Immature natural killer cell (primary cell): ENCODE measurements around the gene FAM118B. TPM values are rescaled to one million over a fixed set of nuclear protein-coding genes. Genes with fewer than 3 reads are reported as not detected.

Experiments
- DNase-seq, 3 donors: peaks; one replicate each; pipeline ENCODE4 v3.0.0; 2022; ENCODE audit warnings: mixed read lengths in 1 of 3
- H3K27ac Mint-ChIP-seq, 6 donors: one replicate each; pipeline ENCODE4 v1.8.0; 2020; ENCODE audit warnings: mixed read lengths in 6 of 6, mild to moderate bottlenecking in 5 of 6, inconsistent platforms in 4 of 6, moderate library complexity in 3 of 6
- H3K27me3 Mint-ChIP-seq, 3 donors: one replicate each; pipeline ENCODE4 v1.8.0; 2020 to 2021; ENCODE audit warnings: low read depth in 3 of 3, mild to moderate bottlenecking in 3 of 3, mixed read lengths in 3 of 3, moderate library complexity in 3 of 3, inconsistent platforms in 1 of 3
- H3K36me3 Mint-ChIP-seq, 3 donors: one replicate each; pipeline ENCODE4 v1.8.0; 2020; ENCODE audit warnings: mixed read lengths in 3 of 3, inconsistent platforms in 2 of 3, mild to moderate bottlenecking in 2 of 3
- H3K4me1 Mint-ChIP-seq, 2 donors: one replicate each; pipeline ENCODE4 v1.8.0; 2020; ENCODE audit warnings: inconsistent platforms in 2 of 2, mild to moderate bottlenecking in 2 of 2, mixed read lengths in 2 of 2, moderate library complexity in 1 of 2
- H3K4me3 Mint-ChIP-seq, 5 donors: one replicate each; pipeline ENCODE4 v1.8.0; 2020; ENCODE audit warnings: mild to moderate bottlenecking in 5 of 5, mixed read lengths in 5 of 5, inconsistent platforms in 3 of 5, moderate library complexity in 3 of 5
- H3K9me3 Mint-ChIP-seq, 6 donors: one replicate each; pipeline ENCODE4 v1.8.0; 2020; ENCODE audit warnings: mild to moderate bottlenecking in 6 of 6, mixed read lengths in 6 of 6, inconsistent platforms in 4 of 6, moderate library complexity in 3 of 6
- polyA plus RNA-seq, 3 donors: library from polyadenylated mRNA; unstranded; fragments of 300-500 nt; fragmentation: Illumina TruSeq; gene quantifications; one replicate each; pipeline ENCODE4 v1.2.3, GENCODE V29; 2021

Gene FAM118B
- polyA plus RNA-seq, 3 donors from 2014 or later: 11.5 to 21.1 (median 13.7) TPM

DNA sequence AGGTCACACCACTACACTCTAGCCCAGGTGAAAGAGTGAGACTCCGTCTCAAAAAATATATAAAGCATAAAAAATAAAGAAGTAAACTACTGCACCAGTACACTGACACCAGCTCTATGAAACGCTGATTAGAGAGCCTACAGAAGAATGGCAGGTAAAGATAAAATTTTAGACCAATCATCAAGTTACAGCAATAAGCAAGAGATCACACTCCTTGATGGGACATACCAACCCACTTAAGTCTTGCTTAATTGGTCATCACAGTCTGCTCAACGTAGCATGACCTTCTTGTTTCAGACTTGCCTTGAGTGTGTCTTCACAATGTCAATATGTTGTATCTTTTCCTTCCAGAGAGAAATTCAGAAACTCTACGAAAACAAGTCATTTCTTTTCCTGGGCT lies 44.6 kb downstream of the FAM118B start:
- H3K9me3 Mint-ChIP-seq: no peaks in the 10 kb centered on the region
- H3K36me3 Mint-ChIP-seq: peaks cover 5 to 9% (median 6%) of the 10 kb centered on the region in 3 donors
- no peak overlapping the region for H3K27ac Mint-ChIP-seq
- no peak overlapping the region for H3K4me3 Mint-ChIP-seq
- no peaks in the 10 kb centered on the region for H3K4me1 Mint-ChIP-seq
- DNase-seq: no peak
- no peaks in the 10 kb centered on the region for H3K27me3 Mint-ChIP-seq

DNA sequence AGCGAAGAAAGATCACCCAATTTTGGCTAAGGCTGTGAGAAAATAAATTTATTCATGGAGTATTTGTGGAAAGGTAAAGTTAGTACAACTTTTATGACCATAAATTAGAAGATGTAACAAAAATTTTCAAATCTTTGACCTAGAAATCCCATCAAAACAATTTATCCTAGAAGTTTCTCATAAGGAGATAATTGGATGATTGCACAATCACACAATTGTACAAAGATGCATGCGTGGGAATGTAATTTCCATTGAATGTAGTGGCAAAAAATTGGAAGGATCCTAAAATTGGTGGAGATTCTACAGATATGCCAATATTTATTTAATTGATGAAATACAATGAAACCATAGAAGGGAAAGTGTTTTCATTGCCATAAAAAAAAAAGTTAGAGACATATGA lies 45.6 kb downstream of the FAM118B start:
- Mint-ChIP-seq H3K4me1 (no peaks in the 10 kb centered on the region), H3K27ac (peak overlapping the region in 3 of 6 donors; percentile 0 to 46 (median 30)), H3K27me3 (no peaks in the 10 kb centered on the region), H3K4me3 (no peak overlapping the region), H3K36me3 (peaks cover 5 to 8% (median 6%) of the 10 kb centered on the region in 3 donors), H3K9me3 (no peaks in the 10 kb centered on the region)
- no peak for DNase-seq

DNA sequence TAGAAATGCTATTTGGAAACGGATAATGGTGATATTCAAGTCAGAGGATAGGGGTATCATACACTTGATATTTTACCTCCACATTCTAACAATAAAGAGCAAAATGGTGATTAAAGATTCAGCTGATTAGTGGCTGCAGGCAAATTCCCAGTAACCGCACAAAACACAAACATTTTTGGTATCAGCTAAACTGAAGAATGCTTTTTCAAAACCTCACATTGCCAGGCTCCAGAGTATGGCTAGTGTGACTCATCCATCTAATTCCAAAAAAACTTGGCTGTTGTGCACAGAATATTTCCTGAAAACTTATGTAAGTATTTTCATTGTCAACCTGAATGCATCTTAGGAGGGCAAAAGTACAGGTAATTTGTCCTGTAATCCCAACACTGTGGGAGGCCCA lies 46.2 kb downstream of the FAM118B start:
- no peak overlapping the region for H3K4me3 Mint-ChIP-seq
- DNase-seq: no peak
- no peaks in the 10 kb centered on the region for H3K27me3 Mint-ChIP-seq
- peaks cover 8 to 9% (median 9%) of the 10 kb centered on the region in 3 donors for H3K36me3 Mint-ChIP-seq
- H3K9me3 Mint-ChIP-seq: no peaks in the 10 kb centered on the region
- peak overlapping the region in 1 of 6 donors; percentile 30 for H3K27ac Mint-ChIP-seq
- no peaks in the 10 kb centered on the region for H3K4me1 Mint-ChIP-seq

DNA sequence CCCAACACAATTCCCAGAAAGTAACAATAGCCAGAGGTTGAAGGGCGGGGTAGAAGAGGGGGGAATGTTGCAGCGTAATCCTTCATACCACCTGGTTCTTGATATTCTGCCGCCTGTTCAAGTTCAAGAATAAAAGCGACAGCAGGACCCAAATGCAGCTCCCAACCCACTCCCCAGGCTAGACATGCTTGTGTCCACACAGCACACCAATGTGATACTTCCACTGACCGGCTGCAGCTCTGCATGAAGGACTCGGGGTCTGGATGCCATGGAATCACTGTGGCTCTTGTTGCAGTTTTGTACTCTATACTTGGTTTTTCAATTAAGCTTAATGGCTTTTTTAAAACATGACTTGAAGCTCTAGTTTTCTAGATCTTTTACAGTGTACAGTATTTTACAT lies 50.6 kb downstream of the FAM118B start:
- peaks cover 10 to 45% (median 36%) of the 10 kb centered on the region in 3 donors for H3K36me3 Mint-ChIP-seq
- DNase-seq: no peak
- H3K4me1 Mint-ChIP-seq: peaks cover 8 to 18% of the 10 kb centered on the region in 2 donors
- H3K27ac Mint-ChIP-seq: peak overlapping the region in 2 of 6 donors; percentile 39 to 75
- no peaks in the 10 kb centered on the region for H3K9me3 Mint-ChIP-seq
- peaks cover 0 to 2% (median 0%) of the 10 kb centered on the region in 3 donors for H3K27me3 Mint-ChIP-seq
- H3K4me3 Mint-ChIP-seq: no peak overlapping the region

DNA sequence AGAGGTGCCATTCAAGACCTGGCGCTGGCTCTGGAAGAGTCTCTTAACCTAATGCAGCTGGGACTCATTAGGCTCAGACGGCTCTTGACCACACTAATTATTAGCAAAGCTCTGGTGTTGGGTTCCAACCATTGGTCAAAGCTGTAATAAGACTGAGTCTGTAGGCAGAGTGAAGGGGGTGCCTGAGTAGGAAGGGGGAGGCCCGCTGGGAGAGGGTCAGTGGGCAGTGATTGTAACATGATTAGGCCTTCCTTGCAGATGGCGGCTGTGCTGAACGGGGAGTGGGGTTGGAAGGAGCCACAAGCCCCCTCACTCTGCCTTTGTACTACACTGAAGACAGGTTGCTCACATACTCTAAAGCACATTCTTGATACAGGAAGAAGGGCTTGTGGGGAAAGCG lies 51.9 kb downstream of the FAM118B start:
- no peak for DNase-seq
- Mint-ChIP-seq H3K27me3 (peaks cover 0 to 3% (median 2%) of the 10 kb centered on the region in 3 donors), H3K9me3 (no peaks in the 10 kb centered on the region), H3K27ac (peak overlapping the region in 2 of 6 donors; percentile 20 to 51), H3K4me3 (no peak overlapping the region), H3K36me3 (peaks cover 11 to 47% (median 36%) of the 10 kb centered on the region in 3 donors), H3K4me1 (peaks cover 17 to 28% of the 10 kb centered on the region in 2 donors)

DNA sequence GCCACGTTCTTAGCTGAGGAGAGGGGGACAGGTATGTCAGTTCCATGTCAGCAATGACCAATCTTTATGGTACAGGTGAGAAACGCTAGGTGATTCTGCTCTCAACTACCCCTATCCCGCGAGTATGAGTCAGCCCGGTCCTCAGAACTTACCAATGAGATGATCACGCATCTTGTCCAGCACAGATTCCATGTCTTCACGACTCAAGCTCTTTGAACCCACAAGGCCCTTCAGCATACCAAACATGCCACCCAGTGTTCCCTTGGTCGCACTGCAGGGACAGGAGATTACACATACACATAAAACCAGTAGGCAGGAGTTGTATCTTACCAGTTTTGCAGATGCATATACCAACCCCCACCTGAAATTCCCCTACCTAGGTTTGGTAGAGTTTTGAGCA lies 54.2 kb downstream of the FAM118B start:
- H3K4me3 Mint-ChIP-seq: peak overlapping the region in 2 of 5 donors; percentile 11 to 24
- H3K27ac Mint-ChIP-seq: peak overlapping the region; percentile 22 to 97 (median 70)
- peaks cover 11 to 47% (median 36%) of the 10 kb centered on the region in 3 donors for H3K36me3 Mint-ChIP-seq
- H3K27me3 Mint-ChIP-seq: peaks cover 1 to 9% (median 3%) of the 10 kb centered on the region in 3 donors
- peaks cover 35 to 45% of the 10 kb centered on the region in 2 donors for H3K4me1 Mint-ChIP-seq
- H3K9me3 Mint-ChIP-seq: no peaks in the 10 kb centered on the region
- no peak for DNase-seq

DNA sequence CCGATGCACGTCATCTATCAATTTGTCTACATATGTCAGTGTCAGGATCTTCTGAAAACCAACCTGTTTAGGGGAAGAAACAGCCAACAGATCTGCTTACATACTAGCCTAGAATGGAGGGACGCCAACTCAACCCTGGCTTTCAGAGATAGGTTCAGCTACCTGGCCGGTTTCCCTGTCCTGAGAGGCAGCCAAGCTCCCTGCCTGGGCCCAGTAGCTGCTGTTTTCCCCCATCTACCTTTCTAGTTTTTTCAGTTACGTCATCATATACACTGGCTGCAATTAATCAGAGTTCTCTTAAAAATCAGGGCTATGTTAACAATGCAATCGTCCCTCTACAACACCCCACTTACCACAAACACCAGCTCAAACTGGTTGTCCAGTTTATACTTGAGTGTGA lies 56.1 kb downstream of the FAM118B start:
- Mint-ChIP-seq H3K4me3 (peak overlapping the region; percentile 94 to 98 (median 97)), H3K27ac (peak overlapping the region; percentile 96 to 99 (median 98)), H3K9me3 (no peaks in the 10 kb centered on the region), H3K27me3 (peaks cover 1 to 11% (median 3%) of the 10 kb centered on the region in 3 donors), H3K36me3 (peaks cover 13 to 45% (median 35%) of the 10 kb centered on the region in 3 donors), H3K4me1 (peaks cover 36 to 45% of the 10 kb centered on the region in 2 donors)
- no peak for DNase-seq

DNA sequence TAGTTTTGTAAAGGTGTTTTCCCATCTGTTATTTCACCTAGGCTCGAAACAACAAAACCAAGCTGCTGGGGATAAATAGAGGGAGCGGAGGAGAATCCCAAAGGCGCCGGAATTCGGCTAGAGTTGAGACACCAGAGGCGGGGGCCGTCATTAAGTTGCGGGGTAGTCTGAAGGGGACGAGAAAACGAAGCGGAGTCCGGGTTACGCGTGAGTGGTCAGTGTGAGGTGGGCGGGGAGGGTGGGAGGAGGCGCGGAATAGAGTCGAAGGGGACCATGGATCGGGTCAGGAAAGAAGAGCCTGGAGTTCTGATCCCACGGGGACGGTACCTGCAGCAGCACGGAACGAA lies 56.8 kb downstream of the FAM118B start:
- no peak for DNase-seq
- Mint-ChIP-seq H3K27ac (peak overlapping the region; percentile 96 to 99 (median 98)), H3K27me3 (peaks cover 1 to 11% (median 3%) of the 10 kb centered on the region in 3 donors), H3K36me3 (peaks cover 15 to 38% (median 28%) of the 10 kb centered on the region in 3 donors), H3K4me3 (peak overlapping the region; percentile 94 to 98 (median 97)), H3K4me1 (peaks cover 36 to 45% of the 10 kb centered on the region in 2 donors), H3K9me3 (no peaks in the 10 kb centered on the region)

- Mint-ChIP-seq H3K9me3 (no peaks in the 10 kb centered on the region), H3K4me3 (peak within 1 kb of the TSS; percentile 94 to 98 (median 97)), H3K4me1 (peaks cover 36 to 45% of the 10 kb centered on the region in 2 donors), H3K36me3 (peaks cover 14 to 37% (median 27%) of the 10 kb centered on the region in 3 donors), H3K27me3 (peaks cover 1 to 11% (median 3%) of the 10 kb centered on the region in 3 donors), H3K27ac (peak within 1 kb of the TSS; percentile 96 to 99 (median 98))
- peak; percentile 100 for DNase-seq
Observed at GRCh38 chr11:126268708-126269579, 57.4 kb downstream of the FAM118B start, which contains the start of the genes FOXRED1 and SRPRA. Gene FOXRED1 (plus strand): TSS chr11:126269154. CDS start chr11:126269207, 53 bp downstream. Gene SRPRA (minus strand): TSS chr11:126268895. CDS start chr11:126268804, 91 bp downstream.

GRCh38 chr11:126277322-126277721 lies 65.7 kb downstream of the FAM118B start:
- Mint-ChIP-seq H3K27me3 (peaks cover 2 to 9% (median 4%) of the 10 kb centered on the region in 3 donors), H3K9me3 (no peaks in the 10 kb centered on the region), H3K36me3 (peaks cover 7 to 27% (median 16%) of the 10 kb centered on the region in 3 donors), H3K27ac (no peak overlapping the region), H3K4me3 (no peak overlapping the region), H3K4me1 (peaks cover 12 to 15% of the 10 kb centered on the region in 2 donors)
- DNase-seq: no peak

DNA sequence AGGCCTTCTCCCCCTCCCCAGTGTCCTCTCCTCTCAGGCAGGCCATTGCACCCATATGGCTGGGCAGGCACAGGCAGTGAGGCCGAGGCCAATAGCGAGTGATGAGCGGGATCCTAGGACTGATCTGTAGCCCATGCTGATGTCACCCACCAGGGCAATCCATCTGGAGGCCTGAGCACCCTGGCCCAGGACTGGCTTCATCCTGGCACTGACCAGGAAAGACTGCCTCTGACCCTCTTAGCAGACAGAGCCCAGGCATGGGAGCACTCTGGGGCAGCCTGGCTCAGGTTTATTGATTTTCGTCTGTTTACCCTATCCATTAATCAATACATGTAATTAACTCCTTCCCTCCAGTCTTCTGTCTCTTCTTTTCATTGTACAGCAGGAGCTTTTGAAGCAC lies 66.2 kb downstream of the FAM118B start:
- no peak overlapping the region for H3K4me3 Mint-ChIP-seq

DNA sequence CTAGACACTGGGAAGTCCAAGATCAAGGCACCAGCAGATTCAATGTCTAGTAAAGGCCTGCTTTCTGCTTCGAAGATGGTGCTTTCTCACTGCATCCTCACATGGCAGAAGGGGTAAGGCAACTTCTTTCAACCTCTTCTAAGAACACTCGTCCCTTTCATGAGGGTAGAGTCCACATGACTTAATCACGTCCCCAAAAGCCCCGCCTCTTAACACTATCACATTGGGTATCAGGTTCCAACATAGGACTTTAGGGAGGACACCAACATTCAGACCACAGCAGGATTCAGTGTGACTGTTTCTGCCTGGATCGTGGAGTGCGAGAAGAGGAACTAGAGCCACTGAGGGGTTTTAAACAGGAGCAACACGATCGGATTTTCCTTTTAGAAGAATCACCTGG lies 67.6 kb downstream of the FAM118B start:
- Mint-ChIP-seq H3K9me3 (no peaks in the 10 kb centered on the region), H3K27ac (peak overlapping the region in 2 of 6 donors; percentile 15 to 46), H3K36me3 (peaks cover 0 to 23% (median 11%) of the 10 kb centered on the region in 3 donors), H3K4me1 (peaks cover 26% of the 10 kb centered on the region in 2 donors), H3K27me3 (peaks cover 4 to 17% (median 6%) of the 10 kb centered on the region in 3 donors), H3K4me3 (peak overlapping the region in 1 of 5 donors; percentile 3)
- DNase-seq: no peak

More for the DNA sequence above, 66.2 kb downstream of the FAM118B start:
- no peak overlapping the region for H3K27ac Mint-ChIP-seq
- H3K27me3 Mint-ChIP-seq: peaks cover 2 to 11% (median 4%) of the 10 kb centered on the region in 3 donors
- H3K36me3 Mint-ChIP-seq: peaks cover 7 to 27% (median 13%) of the 10 kb centered on the region in 3 donors
- DNase-seq: no peak
- peaks cover 16 to 18% of the 10 kb centered on the region in 2 donors for H3K4me1 Mint-ChIP-seq
- no peaks in the 10 kb centered on the region for H3K9me3 Mint-ChIP-seq

DNA sequence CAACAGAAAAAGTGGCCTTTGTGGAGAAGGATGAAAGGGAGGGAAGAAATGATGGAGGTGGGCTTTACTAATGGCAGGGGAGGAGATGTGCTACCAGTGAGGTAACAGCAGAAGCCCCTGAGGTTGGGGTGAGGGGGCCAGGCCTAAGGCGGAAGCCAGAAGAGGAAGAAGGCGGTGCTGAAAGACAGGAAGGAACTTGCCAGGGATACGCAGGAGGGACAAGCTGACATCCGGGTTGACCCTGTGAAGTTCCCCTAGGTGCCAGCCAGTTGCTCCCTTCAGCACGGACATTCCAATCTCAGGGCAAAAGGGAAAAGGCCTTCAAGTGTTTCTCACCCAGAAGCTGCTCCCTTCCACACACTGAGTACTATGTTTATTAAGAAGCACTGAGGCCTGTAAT lies 69.0 kb downstream of the FAM118B start:
- Mint-ChIP-seq H3K9me3 (no peaks in the 10 kb centered on the region), H3K4me1 (peaks cover 34 to 37% of the 10 kb centered on the region in 2 donors), H3K27ac (peak overlapping the region in 5 of 6 donors; percentile 13 to 43 (median 40)), H3K27me3 (peaks cover 4 to 17% (median 6%) of the 10 kb centered on the region in 3 donors), H3K36me3 (peaks cover 0 to 12% (median 2%) of the 10 kb centered on the region in 3 donors), H3K4me3 (no peak overlapping the region)
- DNase-seq: no peak

DNA sequence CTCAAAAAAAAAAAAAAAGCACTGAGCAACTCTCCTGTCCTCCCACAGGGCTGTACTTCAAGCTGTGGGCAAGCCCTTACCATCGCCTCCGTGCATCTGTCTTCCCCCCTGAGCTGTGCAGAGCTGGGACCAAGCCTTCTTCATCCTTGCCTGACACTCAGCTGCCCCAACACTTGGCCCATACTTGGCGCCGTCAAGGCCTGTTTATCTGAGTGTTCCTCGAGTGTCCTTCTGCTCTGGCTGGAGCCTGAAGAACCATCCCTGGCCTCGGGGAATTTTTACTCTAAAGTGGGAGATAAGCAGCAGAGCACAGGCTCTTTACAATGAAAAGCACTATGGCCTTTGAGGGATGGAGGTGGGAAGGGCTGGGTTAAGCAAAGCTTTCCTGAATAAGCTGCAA lies 69.7 kb downstream of the FAM118B start:
- peak overlapping the region; percentile 87 to 96 (median 91) for H3K4me3 Mint-ChIP-seq
- no peak for DNase-seq
- peaks cover 0 to 10% (median 0%) of the 10 kb centered on the region in 3 donors for H3K36me3 Mint-ChIP-seq
- H3K27me3 Mint-ChIP-seq: peaks cover 4 to 17% (median 6%) of the 10 kb centered on the region in 3 donors
- no peaks in the 10 kb centered on the region for H3K9me3 Mint-ChIP-seq
- peaks cover 36 to 37% of the 10 kb centered on the region in 2 donors for H3K4me1 Mint-ChIP-seq
- H3K27ac Mint-ChIP-seq: peak overlapping the region; percentile 70 to 93 (median 84)
